HepG2 (cell line): ENCODE results near the gene GPS1. TPM values are rescaled to one million over a fixed set of nuclear protein-coding genes. Genes with fewer than 3 reads are reported as not detected.

ENCODE experiments used
- DPF2 ChIP-seq: sonication (generic); formaldehyde crosslinking; IDR thresholded peaks from 2 replicates; pipeline ENCODE4 v1.4.0; 2020; ENCODE audit warnings: mild to moderate bottlenecking, low read depth, missing genetic modification reagents, borderline replicate concordance
- GATA4 ChIP-seq: sonication (generic); IDR thresholded peaks from 2 replicates; pipeline ENCODE4 v1.6.1; 2016; ENCODE audit warnings: antibody characterized with exemption, low read depth, borderline replicate concordance
- HNRNPH1 ChIP-seq: fragments of 200-400 bp; formaldehyde crosslinking; optimal IDR thresholded peaks from 2 replicates; pipeline ENCODE3; 2017; ENCODE audit warnings: mild to moderate bottlenecking, low read depth, low read length
- MEF2D ChIP-seq: sonication (generic); formaldehyde crosslinking; IDR thresholded peaks from 2 replicates; pipeline ENCODE4 v1.5.1; 2020; ENCODE audit warnings: mild to moderate bottlenecking, missing genetic modification reagents
- NFATC3 ChIP-seq: sonication (generic); formaldehyde crosslinking; IDR thresholded peaks from 2 replicates; pipeline ENCODE4 v1.5.1; 2020; ENCODE audit warnings: mild to moderate bottlenecking, missing genetic modification reagents
- NR2F6 ChIP-seq, 2 experiments: IDR thresholded peaks; 2 replicates each; pipeline ENCODE4 v1.6.1; 2016; ENCODE audit warnings: antibody characterized with exemption in 1 of 2, mild to moderate bottlenecking in 1 of 2
- RORA ChIP-seq: sonication (generic); formaldehyde crosslinking; IDR thresholded peaks from 2 replicates; pipeline ENCODE4 v1.5.0; 2020; ENCODE audit warnings: mild to moderate bottlenecking, missing genetic modification reagents, moderate library complexity
- SALL1 ChIP-seq: sonication (generic); formaldehyde crosslinking; IDR thresholded peaks from 2 replicates; pipeline ENCODE4 v1.8.0; 2022; ENCODE audit warnings: mild to moderate bottlenecking, missing genetic modification reagents
- ZNF143 ChIP-seq: sonication (generic); formaldehyde crosslinking; IDR thresholded peaks from 2 replicates; pipeline ENCODE4 v1.4.0; 2020; ENCODE audit warnings: missing genetic modification reagents
- ZNF274 ChIP-seq: sonication (generic); formaldehyde crosslinking; IDR thresholded peaks from 2 replicates; pipeline ENCODE4 v1.5.1; 2020; ENCODE audit warnings: mild to moderate bottlenecking, missing genetic modification reagents
- ZNF317 ChIP-seq: sonication (generic); formaldehyde crosslinking; IDR thresholded peaks from 2 replicates; pipeline ENCODE4 v1.5.0; 2020; ENCODE audit warnings: mild to moderate bottlenecking, missing genetic modification reagents
- ZNF34 ChIP-seq: sonication (generic); formaldehyde crosslinking; IDR thresholded peaks from 2 replicates; pipeline ENCODE4 v1.4.0; 2020; ENCODE audit warnings: mild to moderate bottlenecking, missing genetic modification reagents, borderline replicate concordance
- ZNF468 ChIP-seq: sonication (generic); formaldehyde crosslinking; IDR thresholded peaks from 2 replicates; pipeline ENCODE4 v1.8.0; 2022; ENCODE audit warnings: mild to moderate bottlenecking, moderate library complexity, missing genetic modification reagents
- ZNF709 ChIP-seq: sonication (generic); formaldehyde crosslinking; IDR thresholded peaks from 2 replicates; pipeline ENCODE4 v1.5.0; 2020; ENCODE audit warnings: mild to moderate bottlenecking, missing genetic modification reagents
- ZNF75D ChIP-seq: sonication (generic); formaldehyde crosslinking; IDR thresholded peaks from 2 replicates; pipeline ENCODE4 v1.8.1; 2023; ENCODE audit warnings: missing genetic modification reagents, mild to moderate bottlenecking, borderline replicate concordance
- ZZZ3 ChIP-seq: sonication (generic); formaldehyde crosslinking; IDR thresholded peaks from 2 replicates; pipeline ENCODE4 v1.4.0; 2020; ENCODE audit warnings: missing genetic modification reagents, mild to moderate bottlenecking, borderline replicate concordance
- polyA plus RNA-seq, 8 experiments: library from polyadenylated mRNA; depleted of rRNA in 3 of 8; stranded (reverse) in 7 of 8; unstranded in 1 of 8; fragments of >200 nt; fragmentation: Illumina TruSeq in 4 of 8; extraction: Trizol in 4 of 8; gene quantifications; 2 replicates each; pipeline versions ENCODE4 v1.2.1 to v1.2.3, GENCODE V29; 2011 to 2016; ENCODE audit warnings: low read depth in 4 of 8, missing spikeins in 1 of 8, mixed read lengths in 1 of 8; ENCODE audit not compliant: insufficient read depth in 1 of 8
- total RNA-seq, 5 experiments: library from RNA; depleted of rRNA; stranded (reverse); fragments of >200 nt; fragmentation: Illumina TruSeq; extraction: Trizol; gene quantifications; 2 replicates each; pipeline ENCODE4 v1.2.3, GENCODE V29; 2016; ENCODE audit warnings: low read depth in 1 of 5
- TF ChIP-seq, protein P1 (sequence below): sonication (generic); formaldehyde crosslinking; IDR thresholded peaks from 2 replicates; pipeline ENCODE4 v1.4.0; 2020; ENCODE audit warnings: mild to moderate bottlenecking, missing genetic modification reagents, borderline replicate concordance
- TF ChIP-seq, protein P2 (sequence below): sonication (generic); formaldehyde crosslinking; IDR thresholded peaks from 2 replicates; pipeline ENCODE4; 2020; ENCODE audit warnings: missing genetic modification reagents, mild to moderate bottlenecking, borderline replicate concordance
- TF ChIP-seq, protein P3 (sequence below): sonication (generic); formaldehyde crosslinking; IDR thresholded peaks from 2 replicates; pipeline ENCODE4 v1.5.1; 2020; ENCODE audit warnings: mild to moderate bottlenecking, moderate library complexity, missing genetic modification reagents
- TF ChIP-seq, protein P4 (sequence below): sonication (generic); formaldehyde crosslinking; IDR thresholded peaks from 2 replicates; pipeline ENCODE4 v1.4.0; 2020; ENCODE audit warnings: missing genetic modification reagents

GPS1 gene
- total and polyA plus RNA-seq, 2 of the 13 experiments (the other 11 are each of a cell fraction or from before 2014, with no cell fraction given) = 124 to 128 TPM

DNA sequence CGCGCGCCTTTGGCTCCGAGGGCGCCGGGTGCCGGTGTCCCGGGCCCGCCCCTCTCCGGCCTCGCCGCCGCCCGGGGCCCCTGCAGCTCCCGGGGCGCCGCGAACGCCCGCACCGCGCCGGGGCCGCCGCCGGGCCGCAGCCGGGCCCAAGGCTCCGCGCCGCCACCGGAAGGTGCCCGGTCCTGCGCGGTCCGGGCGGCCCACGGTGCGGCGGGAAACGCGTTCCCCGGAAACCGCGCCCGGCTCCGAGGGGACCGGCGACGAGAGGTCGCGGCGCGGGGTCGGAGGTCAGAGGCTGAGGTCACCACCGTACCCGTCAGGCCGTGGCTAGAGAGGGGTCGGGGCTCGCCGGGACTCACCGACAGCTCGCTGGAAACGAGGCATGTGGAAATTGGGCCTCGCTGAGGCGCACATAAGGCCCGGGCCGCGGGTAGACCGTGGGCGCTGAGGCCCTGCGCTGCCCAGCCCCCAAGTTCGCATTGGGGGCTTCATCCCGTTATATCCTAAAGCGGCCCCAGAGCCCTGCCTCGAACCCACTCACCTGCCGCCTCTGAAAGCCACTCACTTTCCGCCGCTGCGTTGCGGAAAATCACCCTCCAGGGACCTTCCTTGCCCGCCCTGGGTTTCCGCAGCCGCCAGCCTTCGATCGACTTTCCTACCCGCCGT lies 14.1 kb downstream of the GPS1 start, which contains the start of gene DUS1L (continued):
- TF ChIP-seq ZNF468 = no peak
- TF ChIP-seq SALL1 (CRISPR knock-in tag) = peak; percentile 88
- peak; percentile 96 for TF ChIP-seq NR2F6 (IDR thresholded peaks at IDR 0.05)
- peak; percentile 100 for TF ChIP-seq NR2F6 (CRISPR knock-in tag; IDR thresholded peaks at IDR 0.05)
- TF ChIP-seq MEF2D (CRISPR knock-in tag) = no peak
- peak; percentile 53; the same call in 1 of the 2 replicates for TF ChIP-seq ZNF709 (CRISPR knock-in tag)
- no peak for TF ChIP-seq ZNF317 (CRISPR knock-in tag)
- peak; percentile 43; the same call in 1 of the 2 replicates for TF ChIP-seq DPF2
- TF ChIP-seq ZNF75D = peak; percentile 63; the same call in 1 of the 2 replicates
- TF ChIP-seq ZNF274 (CRISPR knock-in tag) = peak; percentile 90
- TF ChIP-seq, protein P1, sequence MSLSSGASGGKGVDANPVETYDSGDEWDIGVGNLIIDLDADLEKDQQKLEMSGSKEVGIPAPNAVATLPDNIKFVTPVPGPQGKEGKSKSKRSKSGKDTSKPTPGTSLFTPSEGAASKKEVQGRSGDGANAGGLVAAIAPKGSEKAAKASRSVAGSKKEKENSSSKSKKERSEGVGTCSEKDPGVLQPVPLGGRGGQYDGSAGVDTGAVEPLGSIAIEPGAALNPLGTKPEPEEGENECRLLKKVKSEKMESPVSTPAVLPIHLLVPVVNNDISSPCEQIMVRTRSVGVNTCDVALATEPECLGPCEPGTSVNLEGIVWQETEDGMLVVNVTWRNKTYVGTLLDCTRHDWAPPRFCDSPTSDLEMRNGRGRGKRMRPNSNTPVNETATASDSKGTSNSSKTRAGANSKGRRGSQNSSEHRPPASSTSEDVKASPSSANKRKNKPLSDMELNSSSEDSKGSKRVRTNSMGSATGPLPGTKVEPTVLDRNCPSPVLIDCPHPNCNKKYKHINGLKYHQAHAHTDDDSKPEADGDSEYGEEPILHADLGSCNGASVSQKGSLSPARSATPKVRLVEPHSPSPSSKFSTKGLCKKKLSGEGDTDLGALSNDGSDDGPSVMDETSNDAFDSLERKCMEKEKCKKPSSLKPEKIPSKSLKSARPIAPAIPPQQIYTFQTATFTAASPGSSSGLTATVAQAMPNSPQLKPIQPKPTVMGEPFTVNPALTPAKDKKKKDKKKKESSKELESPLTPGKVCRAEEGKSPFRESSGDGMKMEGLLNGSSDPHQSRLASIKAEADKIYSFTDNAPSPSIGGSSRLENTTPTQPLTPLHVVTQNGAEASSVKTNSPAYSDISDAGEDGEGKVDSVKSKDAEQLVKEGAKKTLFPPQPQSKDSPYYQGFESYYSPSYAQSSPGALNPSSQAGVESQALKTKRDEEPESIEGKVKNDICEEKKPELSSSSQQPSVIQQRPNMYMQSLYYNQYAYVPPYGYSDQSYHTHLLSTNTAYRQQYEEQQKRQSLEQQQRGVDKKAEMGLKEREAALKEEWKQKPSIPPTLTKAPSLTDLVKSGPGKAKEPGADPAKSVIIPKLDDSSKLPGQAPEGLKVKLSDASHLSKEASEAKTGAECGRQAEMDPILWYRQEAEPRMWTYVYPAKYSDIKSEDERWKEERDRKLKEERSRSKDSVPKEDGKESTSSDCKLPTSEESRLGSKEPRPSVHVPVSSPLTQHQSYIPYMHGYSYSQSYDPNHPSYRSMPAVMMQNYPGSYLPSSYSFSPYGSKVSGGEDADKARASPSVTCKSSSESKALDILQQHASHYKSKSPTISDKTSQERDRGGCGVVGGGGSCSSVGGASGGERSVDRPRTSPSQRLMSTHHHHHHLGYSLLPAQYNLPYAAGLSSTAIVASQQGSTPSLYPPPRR = peak; percentile 76; the same call in 1 of the 2 replicates
- TF ChIP-seq ZNF143 (CRISPR knock-in tag) = peak; percentile 59; the same call in 1 of the 2 replicates
- TF ChIP-seq, protein P2, sequence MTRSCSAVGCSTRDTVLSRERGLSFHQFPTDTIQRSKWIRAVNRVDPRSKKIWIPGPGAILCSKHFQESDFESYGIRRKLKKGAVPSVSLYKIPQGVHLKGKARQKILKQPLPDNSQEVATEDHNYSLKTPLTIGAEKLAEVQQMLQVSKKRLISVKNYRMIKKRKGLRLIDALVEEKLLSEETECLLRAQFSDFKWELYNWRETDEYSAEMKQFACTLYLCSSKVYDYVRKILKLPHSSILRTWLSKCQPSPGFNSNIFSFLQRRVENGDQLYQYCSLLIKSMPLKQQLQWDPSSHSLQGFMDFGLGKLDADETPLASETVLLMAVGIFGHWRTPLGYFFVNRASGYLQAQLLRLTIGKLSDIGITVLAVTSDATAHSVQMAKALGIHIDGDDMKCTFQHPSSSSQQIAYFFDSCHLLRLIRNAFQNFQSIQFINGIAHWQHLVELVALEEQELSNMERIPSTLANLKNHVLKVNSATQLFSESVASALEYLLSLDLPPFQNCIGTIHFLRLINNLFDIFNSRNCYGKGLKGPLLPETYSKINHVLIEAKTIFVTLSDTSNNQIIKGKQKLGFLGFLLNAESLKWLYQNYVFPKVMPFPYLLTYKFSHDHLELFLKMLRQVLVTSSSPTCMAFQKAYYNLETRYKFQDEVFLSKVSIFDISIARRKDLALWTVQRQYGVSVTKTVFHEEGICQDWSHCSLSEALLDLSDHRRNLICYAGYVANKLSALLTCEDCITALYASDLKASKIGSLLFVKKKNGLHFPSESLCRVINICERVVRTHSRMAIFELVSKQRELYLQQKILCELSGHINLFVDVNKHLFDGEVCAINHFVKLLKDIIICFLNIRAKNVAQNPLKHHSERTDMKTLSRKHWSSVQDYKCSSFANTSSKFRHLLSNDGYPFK (CRISPR knock-in tag) = peak; percentile 77
- no peak for TF ChIP-seq RORA (CRISPR knock-in tag)
- no peak for TF ChIP-seq GATA4
- peak; percentile 97 for TF ChIP-seq ZZZ3 (CRISPR knock-in tag)
- TF ChIP-seq ZNF34 (CRISPR knock-in tag) = 0 out of 2 replicates have a peak, but pooled peaks have one; percentile 51
- TF ChIP-seq, protein P3, sequence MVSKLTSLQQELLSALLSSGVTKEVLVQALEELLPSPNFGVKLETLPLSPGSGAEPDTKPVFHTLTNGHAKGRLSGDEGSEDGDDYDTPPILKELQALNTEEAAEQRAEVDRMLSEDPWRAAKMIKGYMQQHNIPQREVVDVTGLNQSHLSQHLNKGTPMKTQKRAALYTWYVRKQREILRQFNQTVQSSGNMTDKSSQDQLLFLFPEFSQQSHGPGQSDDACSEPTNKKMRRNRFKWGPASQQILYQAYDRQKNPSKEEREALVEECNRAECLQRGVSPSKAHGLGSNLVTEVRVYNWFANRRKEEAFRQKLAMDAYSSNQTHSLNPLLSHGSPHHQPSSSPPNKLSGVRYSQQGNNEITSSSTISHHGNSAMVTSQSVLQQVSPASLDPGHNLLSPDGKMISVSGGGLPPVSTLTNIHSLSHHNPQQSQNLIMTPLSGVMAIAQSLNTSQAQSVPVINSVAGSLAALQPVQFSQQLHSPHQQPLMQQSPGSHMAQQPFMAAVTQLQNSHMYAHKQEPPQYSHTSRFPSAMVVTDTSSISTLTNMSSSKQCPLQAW (CRISPR knock-in tag) = no peak
- no peak for TF ChIP-seq HNRNPH1
- TF ChIP-seq, protein P4, sequence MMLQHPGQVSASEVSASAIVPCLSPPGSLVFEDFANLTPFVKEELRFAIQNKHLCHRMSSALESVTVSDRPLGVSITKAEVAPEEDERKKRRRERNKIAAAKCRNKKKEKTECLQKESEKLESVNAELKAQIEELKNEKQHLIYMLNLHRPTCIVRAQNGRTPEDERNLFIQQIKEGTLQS (CRISPR knock-in tag) = peak; percentile 90
- TF ChIP-seq NFATC3 = peak; percentile 87
